Endothelial cell of umbilical vein (primary cell): Measurements from ENCODE around the gene PRR3. TPM values are rescaled to one million over a fixed set of nuclear protein-coding genes. Genes with fewer than 3 reads are reported as not detected.

Source experiments
- BruUV-seq: library from RNA; stranded (reverse); fragments of 400-500 nt; replicated peaks from 2 replicates; lab custom pipeline; 2021; lab: Mats Ljungman, UMichigan
- CTCF ChIA-PET: fragments of 300-600, 350-600 bp; sonication (Branson Sonifier 250); formaldehyde crosslinking; loops from one replicate; lab custom pipeline; 2021; ENCODE audit warnings: antibody characterized with exemption, inconsistent platforms; lab: Charles Lee
- POLR2A ChIA-PET: fragments of 300-600, 350-600 bp; sonication (Branson Sonifier 250); formaldehyde crosslinking; loops from one replicate; lab custom pipeline; 2021; ENCODE audit warnings: antibody characterized with exemption, inconsistent platforms; lab: Charles Lee
- DNase-seq: peaks from one replicate; pipeline ENCODE4 v3.0.0-alpha.2; 2011; ENCODE audit warnings: low read depth, low spot score
- FAIRE-seq: peaks from 2 replicates; lab custom pipeline; 2011; peaks lifted over from hg19 to GRCh38; lab: Jason Lieb, UNC
- H2AFZ ChIP-seq: 2 replicates; pipeline ENCODE4 v1.6.0; 2012; ENCODE audit warnings: low read depth, low read length, control low read depth, inconsistent platforms
- H3K27ac ChIP-seq: 2 replicates; pipeline ENCODE4 v1.5.1; 2011; ENCODE audit warnings: low read depth, mild to moderate bottlenecking, control low read depth, low read length, moderate library complexity; ENCODE audit not compliant: insufficient read depth
- H3K27me3 ChIP-seq, 2 experiments: 2 replicates each; pipeline versions ENCODE4 v1.6.0 to v1.6.1; 2011; ENCODE audit warnings: low read length in 2 of 2, mixed read lengths in 1 of 2; ENCODE audit not compliant: control insufficient read depth in 2 of 2, insufficient read depth in 2 of 2
- H3K36me3 ChIP-seq, 2 experiments: 2 replicates in 1 of 2; 3 replicates in 1 of 2; pipeline ENCODE4 v1.5.1; 2011; ENCODE audit warnings: low read length in 2 of 2, mild to moderate bottlenecking in 1 of 2, moderate library complexity in 1 of 2; ENCODE audit not compliant: control insufficient read depth in 2 of 2, insufficient read depth in 2 of 2; ENCODE audit errors: extremely low read depth in 1 of 2
- H3K4me1 ChIP-seq: 3 replicates; pipeline ENCODE4 v1.5.1; 2011; ENCODE audit warnings: mild to moderate bottlenecking, low read length; ENCODE audit not compliant: control insufficient read depth, insufficient read depth; ENCODE audit errors: extremely low read depth
- H3K4me2 ChIP-seq: 2 replicates; pipeline ENCODE4 v1.6.1; 2011; ENCODE audit warnings: low read length, control low read depth, mixed read lengths; ENCODE audit not compliant: insufficient read depth
- H3K4me3 ChIP-seq, 3 experiments: fragments of 200-600 bp in 1 of 3; sonication (generic), shearing (Covaris generic) in 1 of 3; replicated peaks in 1 of 3; 2 replicates each; pipeline ENCODE4 v1.5.1; 2011 to 2016; ENCODE audit warnings: control low read depth in 3 of 3, low read length in 3 of 3, mild to moderate bottlenecking in 2 of 3, inconsistent platforms in 1 of 3, low read depth in 1 of 3, moderate library complexity in 1 of 3; ENCODE audit not compliant: insufficient read depth in 1 of 3
- H3K79me2 ChIP-seq: 2 replicates; pipeline ENCODE4 v1.6.0; 2012; ENCODE audit warnings: low read length, inconsistent platforms; ENCODE audit not compliant: control insufficient read depth, insufficient read depth
- H3K9ac ChIP-seq: replicated peaks from 2 replicates; pipeline ENCODE3; 2011; ENCODE audit warnings: low read length, control low read depth; ENCODE audit not compliant: insufficient read depth; ENCODE audit errors: extremely low read depth
- H3K9me1 ChIP-seq: replicated peaks from 3 replicates; pipeline ENCODE4 v1.6.0; 2011; ENCODE audit warnings: mild to moderate bottlenecking, low read length; ENCODE audit not compliant: control insufficient read depth, insufficient read depth; ENCODE audit errors: extremely low read depth
- H3K9me3 ChIP-seq: replicated peaks from 2 replicates; pipeline ENCODE4 v1.5.1; 2012; ENCODE audit warnings: low read length, inconsistent platforms; ENCODE audit not compliant: control insufficient read depth, insufficient read depth
- H4K20me1 ChIP-seq: replicated peaks from 2 replicates; pipeline ENCODE3; 2011; ENCODE audit warnings: mild to moderate bottlenecking, low read length; ENCODE audit not compliant: control insufficient read depth, insufficient read depth; ENCODE audit errors: extremely low read depth
- CTCF ChIP-seq, 2 donors: IDR thresholded peaks; 1 replicate in 1 of 2; 2 replicates in 1 of 2; pipeline ENCODE4 v1.5.1; 2011; ENCODE audit warnings: low read length in 2 of 2, mild to moderate bottlenecking in 2 of 2, moderate library complexity in 2 of 2, control low read depth in 1 of 2, inconsistent platforms in 1 of 2, low read depth in 1 of 2; ENCODE audit not compliant: insufficient read depth in 1 of 2; ENCODE audit errors: extremely low read depth in 1 of 2
- EZH2 ChIP-seq: IDR thresholded peaks from 2 replicates; pipeline ENCODE4 v1.6.1; 2012; ENCODE audit warnings: borderline replicate concordance, low read depth, mild to moderate bottlenecking, moderate library complexity, low read length, inconsistent platforms; ENCODE audit not compliant: severe bottlenecking
- FOS ChIP-seq: IDR thresholded peaks from 2 replicates; pipeline ENCODE4 v1.6.1; 2011; ENCODE audit warnings: mild to moderate bottlenecking, low read length, moderate library complexity, borderline replicate concordance; ENCODE audit not compliant: insufficient read depth
- GATA2 ChIP-seq: IDR thresholded peaks from 2 replicates; pipeline ENCODE4 v1.7.0; 2011; ENCODE audit warnings: low read depth, mild to moderate bottlenecking, moderate library complexity, mixed read lengths, low read length; ENCODE audit not compliant: insufficient read length, insufficient read depth
- JUN ChIP-seq: IDR thresholded peaks from 2 replicates; pipeline ENCODE4 v1.6.1; 2011; ENCODE audit warnings: borderline replicate concordance, low read depth; ENCODE audit not compliant: insufficient read length, insufficient read depth
- MAX ChIP-seq: IDR thresholded peaks from 2 replicates; pipeline ENCODE4 v1.6.1; 2011; ENCODE audit not compliant: insufficient read depth, insufficient read length
- MYC ChIP-seq: IDR thresholded peaks from one replicate; pipeline ENCODE4 v1.6.1; 2011; ENCODE audit warnings: mild to moderate bottlenecking, low read depth, low read length
- POLR2A ChIP-seq: IDR thresholded peaks from 2 replicates; pipeline ENCODE4 v1.6.1; 2012; ENCODE audit warnings: low read depth, mild to moderate bottlenecking, control low read depth, low read length
- POLR2AphosphoS5 ChIP-seq: IDR thresholded peaks from 2 replicates; pipeline ENCODE4 v1.6.1; 2012; ENCODE audit warnings: low read depth, mild to moderate bottlenecking, control low read depth, low read length, moderate library complexity; ENCODE audit not compliant: insufficient read depth
- dilution Hi-C: fragments of 300-500 bp; cut with MboI; formaldehyde crosslinking; loops from one replicate; pipeline ENCODE4 v1.15.0; 2019; ENCODE audit warnings: low sequenced_read_pairs; ENCODE audit not compliant: extremely low pct_ligation_motif_present
- intact Hi-C: fragments of 100-400 bp; cut with micrococcal nuclease; formaldehyde crosslinking; loops from one replicate; pipeline ENCODE4 v1.10.0; 2022
- polyA plus RNA-seq, 4 experiments: library from polyadenylated mRNA; depleted of rRNA in 3 of 4; stranded (reverse) in 3 of 4; unstranded in 1 of 4; fragments of >200 nt; gene quantifications; 2 replicates each; pipeline versions ENCODE4 v1.2.1 to v1.2.3, GENCODE V29; 2011 to 2012; ENCODE audit warnings: missing spikeins in 1 of 4
- total RNA-seq: library from RNA; stranded (reverse); gene quantifications from 2 replicates; pipeline ENCODE4 v1.2.3, GENCODE V29; 2021

Gene PRR3
- total and polyA plus RNA-seq, 2 donors (not counting 3 experiments of a cell fraction or from before 2014, with no cell fraction given), result 10.6 to 22.3 TPM

DNA sequence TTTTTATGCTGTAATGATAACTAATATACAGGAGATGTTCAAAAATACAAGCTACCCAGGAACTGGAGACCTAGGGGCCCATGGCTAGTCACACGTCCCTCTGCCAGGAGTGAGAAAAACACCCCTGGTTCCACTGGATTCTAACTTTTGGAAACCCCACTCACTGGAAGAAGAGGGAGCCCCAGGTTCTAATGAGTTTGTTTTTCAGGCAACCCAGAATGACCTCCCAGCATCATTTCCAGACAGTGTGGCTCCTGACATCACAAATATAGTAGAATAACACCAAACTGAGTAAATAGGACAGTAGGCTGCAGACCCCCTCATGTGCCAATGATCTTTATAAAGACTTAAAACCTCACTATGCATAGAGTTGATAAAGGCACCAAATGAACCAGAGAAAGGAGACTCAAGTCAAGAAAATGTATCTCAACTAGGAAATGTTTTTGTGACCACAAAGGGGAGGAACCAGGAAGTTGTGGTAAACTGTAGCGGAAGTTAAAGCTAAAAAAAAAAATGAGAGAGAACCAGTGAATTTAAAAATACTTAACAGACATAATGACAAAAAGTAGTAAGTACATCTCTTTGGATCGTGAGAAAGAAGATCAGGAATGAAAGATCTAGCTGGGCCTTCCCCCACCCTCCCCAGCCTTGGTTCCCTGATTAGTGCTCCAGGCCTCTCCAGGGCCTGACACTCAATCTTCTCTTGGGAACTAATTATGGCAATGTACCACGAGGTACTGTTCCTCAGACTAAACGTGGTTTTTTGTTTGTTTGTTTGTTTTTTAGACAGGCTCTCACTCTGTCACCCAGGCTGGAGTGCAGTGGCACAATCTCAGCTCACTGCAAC is 48.0 kb upstream of the PRR3 start:
- H3K79me2 ChIP-seq, result no peaks in the 10 kb centered on the region
- ChIA-PET CTCF (interaction anchor here (1.3 to 2.8 kb wide), 6 partner anchors 13 to 36 kb away, joined by 3 to 19 read pairs (median 10); no protein-coding TSS in a partner anchor), POLR2A (no interaction called here)
- intact Hi-C loops (loop anchor here (1.0 kb wide), 1 partner anchor 9 kb away; no protein-coding TSS in a partner anchor), dilution Hi-C loops (no loop called here)
- no TSS peak for BruUV-seq
- DNase-seq, result peak; percentile 28
- peak overlapping the region; percentile 90 for H2AFZ ChIP-seq
- H3K27me3 ChIP-seq, result no peaks in the 10 kb centered on the region
- FAIRE-seq, result peak; percentile 82
- peak overlapping the region; percentile 88 for H3K27ac ChIP-seq
- no peaks in the 10 kb centered on the region for H3K9me1 ChIP-seq
- no peaks in the 10 kb centered on the region for H3K36me3 ChIP-seq
- no peaks in the 10 kb centered on the region for H3K9me3 ChIP-seq
- H3K9ac ChIP-seq, result no peak overlapping the region
- H3K4me2 ChIP-seq, result peak overlapping the region; percentile 89
- no peak overlapping the region for H3K4me3 ChIP-seq
- H3K4me1 ChIP-seq, result peaks cover 12% of the 10 kb centered on the region
- H4K20me1 ChIP-seq, result no peaks in the 10 kb centered on the region
- TF ChIP-seq MAX (no peak), MYC (no peak), FOS (no peak), POLR2AphosphoS5 (no peak), EZH2 (no peak), GATA2 (no peak), JUN (no peak), CTCF (IDR thresholded peaks at IDR 0.05; ENCODE audit: extremely low read depth in 1 of 2, insufficient read depth in 1 of 2, low read depth in 1 of 2, low read length in 2 of 2) (no peak), POLR2A (no peak)
